Measurements from ENCODE around the gene GRIP2.

Gene GRIP2

GRCh38 chr3:14446988-14447570 lies 93.1 kb downstream of the GRIP2 start:
- no peak overlapping the region for H3K4me3 ChIP-seq (ENCODE audit: low read depth, low read length)
- DNase-seq (ENCODE audit: low read depth): no peak
- TF ChIP-seq MYC (IDR thresholded peaks at IDR 0.05; ENCODE audit: low read depth, low read length): no peak
- TF ChIP-seq CTCF (IDR thresholded peaks at IDR 0.05; ENCODE audit: low read depth, low read length): no peak
- TF ChIP-seq MAX (IDR thresholded peaks at IDR 0.05; ENCODE audit: low read depth, low read length): no peak
- TF ChIP-seq POLR2A (IDR thresholded peaks at IDR 0.05; ENCODE audit: extremely low read depth, insufficient read length): no peak

- no peak overlapping the region for H3K4me3 ChIP-seq (ENCODE audit: low read depth, low read length)
- TF ChIP-seq CTCF (IDR thresholded peaks at IDR 0.05; ENCODE audit: low read depth, low read length) (no peak), POLR2A (IDR thresholded peaks at IDR 0.05; ENCODE audit: extremely low read depth, insufficient read length) (no peak), MYC (IDR thresholded peaks at IDR 0.05; ENCODE audit: low read depth, low read length) (no peak), MAX (IDR thresholded peaks at IDR 0.05; ENCODE audit: low read depth, low read length) (no peak)
Measured at GRCh38 chr3:14445773-14446172, 94.4 kb downstream of the GRIP2 start.

DNA sequence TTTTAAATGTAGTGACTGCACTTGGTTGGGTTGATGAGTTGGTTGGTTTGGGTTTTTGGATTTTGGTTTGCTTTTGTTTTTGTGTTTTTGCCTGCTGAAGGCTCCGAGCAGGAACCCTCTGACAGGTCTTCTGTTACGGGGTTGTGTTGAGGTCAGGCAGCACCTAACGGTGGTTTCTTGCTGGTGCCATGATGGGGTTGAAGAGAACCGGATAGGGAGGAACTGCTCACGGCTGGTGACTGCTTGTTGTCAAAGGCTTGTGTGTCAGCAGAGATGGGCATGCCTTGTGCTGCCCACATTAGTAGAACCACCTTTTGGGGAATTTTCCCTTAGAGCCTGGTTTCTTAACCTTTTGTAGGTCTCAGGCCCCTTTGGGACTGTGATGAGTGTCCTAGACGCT lies 95.8 kb downstream of the GRIP2 start:
- DNase-seq (ENCODE audit: low read depth): no peak
- TF ChIP-seq MAX (IDR thresholded peaks at IDR 0.05; ENCODE audit: low read depth, low read length) (no peak), MYC (IDR thresholded peaks at IDR 0.05; ENCODE audit: low read depth, low read length) (no peak), CTCF (IDR thresholded peaks at IDR 0.05; ENCODE audit: low read depth, low read length) (no peak), POLR2A (IDR thresholded peaks at IDR 0.05; ENCODE audit: extremely low read depth, insufficient read length) (no peak)
- no peak overlapping the region for H3K4me3 ChIP-seq (ENCODE audit: low read depth, low read length)

More at GRCh38 chr3:14445773-14446172, 94.4 kb downstream of the GRIP2 start:
- no peak for DNase-seq (ENCODE audit: low read depth)

- TF ChIP-seq POLR2A (IDR thresholded peaks at IDR 0.05; ENCODE audit: extremely low read depth, insufficient read length) (no peak), MYC (IDR thresholded peaks at IDR 0.05; ENCODE audit: low read depth, low read length) (no peak), MAX (IDR thresholded peaks at IDR 0.05; ENCODE audit: low read depth, low read length) (no peak), CTCF (IDR thresholded peaks at IDR 0.05; ENCODE audit: low read depth, low read length) (no peak)
- H3K4me3 ChIP-seq (ENCODE audit: low read depth, low read length): no peak overlapping the region
- DNase-seq (ENCODE audit: low read depth): no peak
Measured at GRCh38 chr3:14441920-14442300, 98.2 kb downstream of the GRIP2 start.

DNA sequence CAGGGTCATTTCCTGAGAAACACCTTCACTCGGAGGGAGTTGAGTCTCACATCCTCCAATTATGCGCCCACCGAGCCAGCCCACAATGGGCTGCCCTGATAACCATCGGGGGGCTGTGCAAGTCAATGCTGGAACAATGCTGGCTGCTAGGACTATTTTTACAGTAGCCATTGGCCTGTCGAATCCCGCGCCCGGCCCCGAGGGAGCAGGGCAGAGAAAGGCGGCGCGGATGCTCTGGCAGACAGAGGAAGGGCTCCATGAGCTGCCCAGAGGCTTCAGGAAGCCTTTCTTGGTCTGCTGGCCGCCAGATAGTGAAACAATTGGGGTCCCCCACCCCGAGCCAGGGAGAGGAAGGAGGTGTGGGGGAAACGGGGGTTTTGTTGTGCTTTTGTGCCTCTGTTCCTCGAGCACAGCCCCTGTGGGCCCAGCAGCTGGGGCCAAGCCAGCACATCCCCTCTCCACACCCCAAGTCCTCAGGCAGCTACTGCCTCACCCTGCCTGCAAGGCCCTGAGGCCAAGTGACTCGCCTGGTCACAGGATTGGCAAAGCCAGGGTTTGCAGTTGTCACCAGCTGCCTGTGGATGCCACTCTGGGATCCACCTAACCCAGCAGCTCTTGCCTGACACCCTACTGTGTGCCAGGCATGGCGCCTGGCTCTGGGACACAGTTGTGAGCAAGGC lies 98.8 kb downstream of the GRIP2 start:
- no peak for TF ChIP-seq POLR2A (IDR thresholded peaks at IDR 0.05; ENCODE audit: extremely low read depth, insufficient read length)
- TF ChIP-seq MYC (IDR thresholded peaks at IDR 0.05; ENCODE audit: low read depth, low read length): no peak
- TF ChIP-seq MAX (IDR thresholded peaks at IDR 0.05; ENCODE audit: low read depth, low read length): no peak
- TF ChIP-seq CTCF (IDR thresholded peaks at IDR 0.05; ENCODE audit: low read depth, low read length): no peak
- no peak for DNase-seq (ENCODE audit: low read depth)
- H3K4me3 ChIP-seq (ENCODE audit: low read depth, low read length): no peak overlapping the region
